NT2/D1 (cell line): Measurements from ENCODE around the gene KSR1.

Experiments used
- SUZ12 ChIP-seq: IDR thresholded peaks from 2 replicates; pipeline ENCODE4 v1.6.1; 2011; ENCODE audit not compliant: insufficient read length, insufficient read depth; ENCODE audit errors: extremely low read depth
- YY1 ChIP-seq: IDR thresholded peaks from 2 replicates; pipeline ENCODE4 v1.6.1; 2011; ENCODE audit not compliant: insufficient read length, insufficient read depth
- ZNF274 ChIP-seq: IDR thresholded peaks from 2 replicates; pipeline ENCODE4 v1.6.1; 2011; ENCODE audit warnings: mild to moderate bottlenecking, low read depth, low read length

GRCh38 chr17:27496437-27496943 lies 40.2 kb downstream of the KSR1 start:
- TF ChIP-seq YY1 (no peak), ZNF274 (no peak), SUZ12 (no peak)
